ENCODE data around the gene OTUD1.

The OTUD1 gene

GRCh38 chr10:23399701-23400144 lies 39.2 kb upstream of the OTUD1 start:
- CTCF ChIA-PET: interaction anchor here (1.0 kb wide), 1 partner anchor 9 kb away, joined by 3 read pairs; no protein-coding TSS in a partner anchor
- DNase-seq (ENCODE audit: extremely low spot score): no peak
- POLR2A ChIA-PET: no interaction called here
- TF ChIP-seq CTBP1 (IDR thresholded peaks at IDR 0.05; ENCODE audit: borderline replicate concordance) (no peak), ARNT (IDR thresholded peaks at IDR 0.05) (no peak), ELF4 (IDR thresholded peaks at IDR 0.05) (no peak), ZNF384 (IDR thresholded peaks at IDR 0.05) (no peak), PKNOX1 (IDR thresholded peaks at IDR 0.05) (no peak), NFRKB (IDR thresholded peaks at IDR 0.05) (no peak), SUZ12 (IDR thresholded peaks at IDR 0.05) (no peak), L3MBTL2 (conservative IDR thresholded peaks at IDR 0.05) (no peak), FOXK2 (IDR thresholded peaks at IDR 0.05) (no peak), LEF1 (IDR thresholded peaks at IDR 0.05; ENCODE audit: borderline replicate concordance) (no peak), FOXM1 (IDR thresholded peaks at IDR 0.05; ENCODE audit: borderline replicate concordance) (no peak), SP1 (IDR thresholded peaks at IDR 0.05) (no peak), BHLHE40 (IDR thresholded peaks at IDR 0.05; ENCODE audit: borderline replicate concordance) (no peak), TARDBP (IDR thresholded peaks at IDR 0.05) (no peak), FOXA1 (IDR thresholded peaks at IDR 0.05) (no peak), HDGF (IDR thresholded peaks at IDR 0.05; ENCODE audit: borderline replicate concordance) (no peak)

- ChIA-PET POLR2A (no interaction called here), CTCF (no interaction called here)
- TF ChIP-seq LEF1 (IDR thresholded peaks at IDR 0.05; ENCODE audit: borderline replicate concordance) (no peak), ZNF384 (IDR thresholded peaks at IDR 0.05) (no peak), CTBP1 (IDR thresholded peaks at IDR 0.05; ENCODE audit: borderline replicate concordance) (no peak), ARNT (IDR thresholded peaks at IDR 0.05) (no peak), SUZ12 (IDR thresholded peaks at IDR 0.05) (no peak), PKNOX1 (IDR thresholded peaks at IDR 0.05) (no peak), BHLHE40 (IDR thresholded peaks at IDR 0.05; ENCODE audit: borderline replicate concordance) (no peak), TARDBP (IDR thresholded peaks at IDR 0.05) (no peak), L3MBTL2 (conservative IDR thresholded peaks at IDR 0.05) (no peak), HDGF (IDR thresholded peaks at IDR 0.05; ENCODE audit: borderline replicate concordance) (no peak)
- no peak for DNase-seq (ENCODE audit: extremely low spot score)
Observed at GRCh38 chr10:23402856-23403255, 36.0 kb upstream of the OTUD1 start.

GRCh38 chr10:23403278-23403677 lies 35.6 kb upstream of the OTUD1 start:
- CTCF ChIA-PET: no interaction called here
- no peak for DNase-seq (ENCODE audit: extremely low spot score)
- POLR2A ChIA-PET: no interaction called here
- TF ChIP-seq FOXM1 (IDR thresholded peaks at IDR 0.05; ENCODE audit: borderline replicate concordance): no peak
- no peak for TF ChIP-seq CTBP1 (IDR thresholded peaks at IDR 0.05; ENCODE audit: borderline replicate concordance)
- TF ChIP-seq TARDBP (IDR thresholded peaks at IDR 0.05): no peak
- no peak for TF ChIP-seq FOXA1 (IDR thresholded peaks at IDR 0.05)
- no peak for TF ChIP-seq SP1 (IDR thresholded peaks at IDR 0.05)
- TF ChIP-seq L3MBTL2 (conservative IDR thresholded peaks at IDR 0.05): no peak
- no peak for TF ChIP-seq PKNOX1 (IDR thresholded peaks at IDR 0.05)
- TF ChIP-seq ELF4 (IDR thresholded peaks at IDR 0.05): no peak
- no peak for TF ChIP-seq LEF1 (IDR thresholded peaks at IDR 0.05; ENCODE audit: borderline replicate concordance)
- TF ChIP-seq FOXK2 (IDR thresholded peaks at IDR 0.05): no peak
- TF ChIP-seq BHLHE40 (IDR thresholded peaks at IDR 0.05; ENCODE audit: borderline replicate concordance): no peak
- no peak for TF ChIP-seq ZNF384 (IDR thresholded peaks at IDR 0.05)

- TF ChIP-seq HDGF (IDR thresholded peaks at IDR 0.05; ENCODE audit: borderline replicate concordance) (no peak), SUZ12 (IDR thresholded peaks at IDR 0.05) (no peak), NFRKB (IDR thresholded peaks at IDR 0.05) (no peak), FOXK2 (IDR thresholded peaks at IDR 0.05) (no peak), BHLHE40 (IDR thresholded peaks at IDR 0.05; ENCODE audit: borderline replicate concordance) (no peak), TARDBP (IDR thresholded peaks at IDR 0.05) (no peak), ELF4 (IDR thresholded peaks at IDR 0.05) (no peak), SP1 (IDR thresholded peaks at IDR 0.05) (no peak), PKNOX1 (IDR thresholded peaks at IDR 0.05) (no peak), ZNF384 (IDR thresholded peaks at IDR 0.05) (no peak), LEF1 (IDR thresholded peaks at IDR 0.05; ENCODE audit: borderline replicate concordance) (no peak), FOXA1 (IDR thresholded peaks at IDR 0.05) (no peak), CTBP1 (IDR thresholded peaks at IDR 0.05; ENCODE audit: borderline replicate concordance) (no peak), L3MBTL2 (conservative IDR thresholded peaks at IDR 0.05) (no peak), FOXM1 (IDR thresholded peaks at IDR 0.05; ENCODE audit: borderline replicate concordance) (no peak), ARNT (IDR thresholded peaks at IDR 0.05) (no peak)
- no peak for DNase-seq (ENCODE audit: extremely low spot score)
- ChIA-PET POLR2A (no interaction called here), CTCF (no interaction called here)
Observed at GRCh38 chr10:23403719-23404118, 35.2 kb upstream of the OTUD1 start.

- POLR2A ChIA-PET: interaction anchor here (1.0 kb wide), 1 partner anchor 32 kb away, joined by 3 read pairs; no protein-coding TSS in a partner anchor
- TF ChIP-seq SUZ12 (IDR thresholded peaks at IDR 0.05) (no peak), FOXA1 (IDR thresholded peaks at IDR 0.05) (no peak), BHLHE40 (IDR thresholded peaks at IDR 0.05; ENCODE audit: borderline replicate concordance) (no peak), HDGF (IDR thresholded peaks at IDR 0.05; ENCODE audit: borderline replicate concordance) (no peak), ARNT (IDR thresholded peaks at IDR 0.05) (no peak)
- CTCF ChIA-PET: no interaction called here
- DNase-seq (ENCODE audit: extremely low spot score): no peak
Observed at GRCh38 chr10:23404461-23404980, 34.4 kb upstream of the OTUD1 start.
